Mesenteric fat pad (tissue), 1 donor: ENCODE measurements around the gene SORT1. TPM values are rescaled to one million over a fixed set of nuclear protein-coding genes. Genes with fewer than 3 reads are reported as not detected.
"Not testable (repeated sequence)": the region's sequence is repeated elsewhere in the genome, so short reads cannot be mapped to it uniquely, and the experiment has no call there.

Source experiments
- DNase-seq: peaks from one replicate; pipeline ENCODE4 v3.0.0-alpha.2; 2020; ENCODE audit warnings: low spot score
- long read RNA-seq: library from polyadenylated mRNA; unstranded; transcript quantifications from one replicate; pipeline ENCODE4 v2.0.0, GENCODE V29; 2020
- total RNA-seq: library from RNA; stranded (reverse); fragmentation: NEBNext Ultra II Directional; extraction: Animal tissue kit (Norgen Biotek cat#: 25700); gene quantifications from one replicate; pipeline ENCODE4 v1.2.1, GENCODE V29; 2021
- donor health status: DM: yes; HTN: yes; CAD: no.

Gene SORT1
- 169 TPM for total RNA-seq
- long read RNA-seq, full-length matches to known transcripts, result 1 of 63 reads
- long read RNA-seq, partial matches to known transcripts, result 2 of 63 reads
- long read RNA-seq, other reads (novel, unspliced or antisense), result 60 of 63 reads

DNA sequence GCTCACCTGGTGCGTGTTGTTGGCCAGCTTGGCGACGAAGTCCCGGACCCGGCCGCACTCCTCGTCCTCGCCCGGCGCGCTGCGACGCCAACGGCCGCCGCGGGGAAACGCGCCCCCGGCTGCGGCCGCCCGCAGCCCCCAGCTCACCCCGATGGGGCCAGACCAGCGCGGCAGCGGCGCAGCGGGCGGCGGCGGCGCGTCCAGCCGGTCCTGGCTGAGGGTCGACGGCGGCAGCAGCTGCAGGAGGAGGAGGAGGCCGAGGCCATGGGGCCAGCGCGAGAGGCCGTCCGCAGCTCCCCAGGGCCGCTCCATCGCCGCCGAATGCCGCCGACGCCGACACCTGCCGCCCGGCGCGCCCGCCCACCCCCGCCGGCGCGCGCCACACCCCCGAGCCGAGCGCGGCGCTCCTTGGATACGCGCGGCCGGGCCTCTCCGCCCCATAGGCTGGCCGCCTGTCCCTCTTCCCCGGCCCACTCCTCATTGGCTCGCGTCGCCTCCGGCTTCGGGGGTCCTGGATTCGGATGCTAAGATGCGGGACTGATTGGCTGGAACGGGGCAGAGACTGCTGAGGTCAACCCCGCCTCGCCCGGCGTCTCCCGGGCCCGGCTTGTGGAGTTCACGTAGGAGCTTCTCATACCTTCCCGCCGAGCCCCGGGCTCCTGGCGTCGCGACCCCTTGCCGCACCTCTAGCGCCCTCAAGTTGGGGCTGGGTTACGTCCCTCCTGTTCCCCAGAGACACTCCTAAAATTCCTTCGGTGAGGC lies at the start of gene SORT1:
Gene SORT1, minus strand, starts transcription at position 338 of the 762 bp plus-strand sequence. Its CDS starts 26 bp downstream, at position 312.
- DNase-seq, result peak; percentile 92

DNA sequence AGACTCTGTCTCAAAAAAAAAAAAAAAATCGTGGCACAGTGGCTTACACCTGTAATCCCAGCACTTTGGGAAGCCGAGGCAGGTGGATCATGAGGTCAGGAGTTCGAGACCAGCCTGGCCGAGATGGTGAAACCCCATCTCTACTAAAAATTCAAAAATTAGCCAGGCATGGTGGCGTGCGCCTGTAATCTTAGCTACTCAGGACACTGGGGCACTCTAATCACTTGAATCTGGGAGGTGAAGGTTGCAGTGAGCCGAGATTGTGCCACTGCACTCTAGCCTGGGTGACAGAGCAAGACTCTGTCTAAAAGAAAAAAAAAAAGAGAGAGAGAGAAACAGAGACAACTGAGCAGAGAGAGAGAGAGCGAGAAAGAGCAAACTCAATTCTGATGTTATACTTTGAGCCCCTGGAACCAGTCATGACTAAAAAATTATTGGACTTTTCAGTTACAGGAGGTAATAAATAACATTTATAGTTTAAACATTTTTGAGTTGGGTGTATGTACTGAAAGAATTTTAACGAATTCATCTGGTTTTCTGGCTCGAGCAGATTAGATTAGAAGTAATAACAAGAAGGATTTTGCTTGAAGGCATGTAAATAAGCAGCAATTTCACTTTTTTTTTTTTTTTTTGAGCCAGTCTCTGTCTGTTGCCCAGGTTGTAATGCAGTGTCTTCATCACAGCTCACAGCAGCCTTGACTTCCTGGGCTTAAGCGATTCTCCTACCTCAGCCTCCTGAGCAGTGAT lies 48.4 kb upstream of the SORT1 start:
- not testable (repeated sequence) for DNase-seq

DNA sequence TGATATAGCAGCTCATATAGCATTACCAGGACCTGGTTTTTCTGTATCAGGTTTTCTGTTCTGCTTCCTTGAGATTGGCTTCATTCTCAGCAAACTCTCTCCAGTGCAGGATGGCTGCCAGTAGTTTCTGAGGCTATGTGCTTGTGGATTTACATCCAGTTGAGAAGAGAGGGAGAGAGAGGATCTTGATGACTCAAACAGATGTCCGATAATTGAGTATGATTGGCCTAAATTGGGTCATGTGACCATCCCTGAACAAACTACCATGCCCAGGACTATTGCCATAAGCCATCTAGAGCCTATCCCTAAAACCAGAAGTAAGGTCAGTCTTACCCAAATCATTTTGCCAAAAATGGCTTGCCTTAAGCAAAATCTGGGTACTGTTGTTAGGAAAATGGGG lies 46.6 kb upstream of the SORT1 start:
- DNase-seq, result no peak

DNA sequence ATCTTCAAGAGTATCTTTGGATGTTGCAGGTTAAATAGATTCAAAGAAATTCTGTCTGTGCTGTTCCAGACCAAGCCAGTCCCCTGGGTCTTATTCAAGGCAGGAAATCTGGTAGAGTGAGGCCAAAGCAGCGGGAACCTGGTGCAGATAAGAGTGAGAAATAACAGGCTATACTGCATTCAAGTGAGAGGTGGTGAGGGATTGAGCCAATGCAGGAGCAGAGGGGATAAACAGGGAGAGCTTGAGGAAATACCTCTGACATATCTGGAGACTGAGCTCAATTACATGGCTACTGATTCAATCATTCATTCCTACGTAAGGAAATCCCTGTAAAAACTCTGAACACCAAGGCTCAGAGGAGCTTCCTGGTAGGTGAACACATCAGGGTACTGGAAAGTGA lies 45.8 kb upstream of the SORT1 start:
- DNase-seq, result no peak

DNA sequence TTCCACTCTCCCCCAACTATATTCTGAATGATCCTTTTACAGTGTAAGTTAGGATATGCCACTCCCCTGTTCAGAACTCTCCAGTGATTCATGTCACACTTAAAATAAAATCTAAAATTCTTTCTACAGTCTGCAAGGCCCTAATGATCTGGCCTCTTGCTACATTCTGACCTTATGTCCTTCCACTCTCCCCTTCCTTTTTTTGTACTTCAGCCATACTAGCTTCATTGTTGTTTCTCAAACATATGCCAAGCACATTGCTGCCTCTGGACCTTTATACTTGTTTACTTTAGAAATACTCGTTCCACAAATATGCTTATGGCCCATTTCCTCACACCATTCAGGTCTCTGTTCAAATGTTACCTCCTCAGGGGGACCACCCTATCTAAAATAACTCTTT lies 43.4 kb upstream of the SORT1 start:
- DNase-seq, result no peak

DNA sequence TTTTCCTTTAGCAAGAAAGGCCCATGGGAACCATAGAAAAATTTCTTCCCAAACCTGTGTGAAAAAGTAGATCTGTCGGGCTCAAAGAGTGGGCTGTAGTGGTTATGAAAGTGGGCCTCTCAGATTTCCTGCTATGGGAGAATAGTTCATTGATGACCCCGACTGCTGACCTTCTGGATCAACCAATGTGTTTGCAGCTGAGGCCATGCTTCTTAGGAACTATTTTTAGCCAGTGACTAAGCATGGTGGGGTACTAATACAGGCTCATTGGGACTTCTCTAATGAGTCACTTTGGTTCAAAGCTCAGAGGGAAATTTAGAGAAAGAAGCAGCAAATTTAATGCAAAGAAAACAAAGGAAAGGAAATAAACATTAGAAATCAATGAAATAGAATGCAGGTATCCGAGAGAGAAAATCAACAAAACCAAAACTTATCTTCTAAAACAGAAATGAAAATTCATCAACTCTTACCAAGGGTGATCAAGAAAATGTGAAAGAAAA lies 41.1 kb upstream of the SORT1 start:
- DNase-seq, result no peak

DNA sequence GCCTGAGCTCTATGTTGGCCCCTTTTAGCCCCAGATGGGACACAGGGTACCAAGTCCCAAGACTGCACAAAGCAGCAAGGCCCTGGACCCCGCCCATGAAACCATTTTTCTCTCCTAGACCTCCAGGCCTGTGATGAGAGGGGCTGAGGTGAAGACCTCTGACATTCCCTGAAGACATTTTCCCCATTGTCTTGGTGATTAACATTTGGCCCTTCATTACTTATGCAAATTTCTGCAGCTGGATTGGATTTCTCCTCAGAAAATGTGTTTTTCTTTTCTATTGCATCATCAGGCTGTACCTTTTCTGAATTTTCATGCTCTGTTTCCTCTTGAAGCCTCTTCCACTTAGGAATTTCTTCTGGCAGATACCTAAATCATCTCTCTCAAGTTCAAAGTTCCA lies 36.8 kb upstream of the SORT1 start:
- DNase-seq, result no peak

DNA sequence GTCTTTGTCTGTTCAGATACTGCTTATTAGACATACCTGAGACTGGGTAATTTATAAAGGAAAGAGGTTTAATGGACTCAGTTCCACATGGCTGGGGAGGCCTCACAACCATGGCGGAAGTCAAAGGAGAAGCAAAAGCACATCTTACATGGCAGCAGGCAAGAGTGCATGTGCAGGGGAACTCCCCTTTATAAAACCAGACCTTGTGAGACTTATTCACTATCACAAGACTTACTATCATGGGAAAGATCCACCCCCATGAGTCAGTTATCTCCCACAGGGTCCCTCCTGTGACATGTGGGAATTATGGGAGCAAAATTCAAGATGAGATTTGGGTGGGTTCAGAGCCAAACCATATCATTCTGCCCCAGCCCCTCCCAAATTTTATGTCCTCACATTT lies 35.6 kb upstream of the SORT1 start:
- DNase-seq, result no peak

DNA sequence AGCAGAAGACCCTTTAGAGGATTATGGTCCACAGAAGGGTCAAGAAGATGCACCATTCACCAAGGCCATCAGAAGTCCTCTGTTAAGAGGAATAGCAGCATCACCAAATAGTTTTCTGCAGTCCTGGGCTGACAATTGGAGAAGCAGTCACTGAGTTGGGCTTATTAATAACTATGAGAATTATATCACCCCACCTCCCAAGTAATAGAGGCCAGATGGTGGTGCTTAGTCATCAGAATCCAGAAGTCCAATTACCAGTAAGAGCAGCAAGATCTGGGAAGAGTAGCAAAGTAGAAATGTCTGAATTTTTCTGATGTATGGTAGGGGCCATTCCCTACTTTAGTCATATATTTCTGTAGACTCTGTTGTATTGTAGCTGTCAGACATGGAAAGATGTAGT lies 34.6 kb upstream of the SORT1 start:
- no peak for DNase-seq

DNA sequence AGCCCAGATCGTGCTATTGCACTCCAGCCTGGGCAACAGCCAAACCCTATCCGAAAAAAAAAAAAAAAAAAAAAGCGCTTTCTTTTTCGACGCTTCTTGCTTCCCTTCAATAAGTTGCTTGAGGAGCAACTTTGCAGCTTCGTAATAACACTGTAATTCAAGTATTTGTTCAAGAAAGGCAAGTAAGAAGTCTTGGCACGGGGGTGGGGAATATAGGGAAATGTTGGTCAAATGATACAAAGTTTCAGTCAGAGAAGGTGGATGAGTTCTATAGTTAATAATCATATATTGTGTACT lies 29.4 kb upstream of the SORT1 start:
- DNase-seq, result no peak

DNA sequence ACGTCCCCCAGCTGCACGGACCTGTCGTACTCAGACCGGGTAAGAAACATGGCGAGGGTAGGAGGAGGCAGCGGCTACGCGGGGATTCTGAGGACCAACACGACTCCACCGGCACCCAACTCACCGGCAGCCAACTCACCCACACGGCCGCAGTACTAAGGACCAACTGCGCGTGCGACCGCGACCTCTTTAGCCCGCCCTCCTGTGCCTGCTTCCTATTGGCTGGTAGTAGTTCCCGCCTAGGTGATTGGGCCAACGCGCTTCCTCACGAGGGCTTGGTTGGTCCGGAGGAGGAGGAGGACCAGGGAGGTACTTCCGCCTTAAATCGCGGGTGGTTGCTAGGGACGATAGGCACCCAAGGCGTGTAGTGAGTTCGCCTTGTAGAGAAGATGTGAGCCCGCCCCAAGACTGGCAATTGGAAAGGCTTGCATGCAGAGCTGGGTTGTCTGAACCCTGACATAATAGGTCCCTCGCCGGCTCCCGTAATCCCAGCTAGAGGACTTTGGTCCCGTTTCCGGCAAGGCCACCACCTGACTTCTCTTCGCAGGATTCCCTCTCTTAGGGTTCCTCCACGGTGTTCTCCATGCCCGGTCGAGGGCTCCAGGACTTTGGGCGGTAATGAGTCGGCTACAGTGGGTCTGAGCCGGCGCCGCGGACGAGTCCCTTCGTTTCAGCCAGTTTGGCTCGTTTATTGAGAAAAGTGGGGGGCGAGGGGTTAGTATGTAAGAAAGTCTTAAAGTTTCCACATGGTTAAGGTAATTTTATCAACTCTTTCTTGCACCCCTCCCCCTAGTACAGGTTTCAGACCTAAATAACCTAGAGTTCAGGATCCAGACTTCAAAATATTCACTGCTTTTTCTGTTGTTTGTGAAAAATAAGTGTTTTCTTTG lies 28.8 kb upstream of the SORT1 start, which contains the start of gene PSMA5:
Gene PSMA5, minus strand, starts transcription at position 168 of the 890 bp plus-strand sequence. Its CDS starts 118 bp downstream, at position 50.
- DNase-seq, result peak; percentile 97

DNA sequence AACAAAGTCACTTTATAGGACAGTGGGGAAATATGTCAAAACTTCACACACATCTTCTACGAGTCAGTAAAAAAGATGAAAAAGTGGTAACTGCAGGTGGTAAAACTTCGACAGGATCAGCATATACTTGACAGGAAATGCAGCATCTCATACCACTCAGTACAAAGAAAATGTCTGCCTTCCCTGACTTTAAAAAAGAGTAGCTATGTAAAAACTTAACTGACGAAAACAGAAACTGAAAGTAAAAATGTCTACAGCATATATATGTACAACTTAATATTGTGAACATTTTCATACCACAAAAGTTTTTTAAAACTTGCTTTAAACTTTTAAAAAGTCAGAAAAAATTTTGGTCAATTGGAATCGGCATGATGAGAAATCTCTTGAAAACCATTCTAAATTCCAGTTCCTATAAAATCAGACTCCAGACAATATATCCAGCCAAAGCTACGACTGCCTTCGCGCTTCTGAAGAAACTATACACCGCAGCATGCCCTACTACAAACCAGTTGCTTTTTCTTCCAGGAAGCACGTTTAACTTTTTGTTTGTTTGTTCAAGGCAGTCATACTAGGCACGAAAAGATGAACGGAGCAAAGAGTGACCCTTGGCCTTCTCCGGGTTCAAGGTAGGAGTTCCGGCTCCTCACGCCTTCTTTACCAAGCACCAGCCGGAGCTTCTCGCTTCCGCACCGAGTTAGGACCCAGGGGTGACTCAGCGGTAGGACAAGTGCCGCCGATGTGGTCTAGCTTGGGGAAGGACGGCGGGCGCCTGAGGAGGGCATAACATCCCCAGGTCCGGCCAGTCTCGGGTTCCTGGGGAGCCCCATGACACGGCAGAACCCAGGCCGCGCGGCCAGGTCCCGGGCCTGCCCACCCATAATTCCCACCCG lies 27.9 kb upstream of the SORT1 start:
- no peak for DNase-seq

DNA sequence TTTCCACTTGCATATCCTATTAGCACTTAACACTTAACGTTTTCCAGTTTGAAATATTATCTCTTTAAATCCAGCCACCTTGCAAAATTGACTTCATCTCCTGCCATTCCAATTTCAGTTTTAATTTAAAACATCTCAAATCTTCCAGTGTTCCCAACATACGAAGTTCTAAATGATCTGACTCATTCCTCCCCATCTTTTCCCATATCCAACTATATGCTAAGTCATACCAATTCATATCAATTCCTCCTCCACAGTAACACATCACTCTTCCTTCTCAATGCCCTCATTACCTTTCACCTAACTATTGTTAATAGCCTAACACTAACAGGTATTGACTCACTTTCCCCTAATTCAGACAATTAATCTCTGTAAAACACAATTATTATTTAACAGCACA lies 25.8 kb upstream of the SORT1 start:
- DNase-seq, result no peak

DNA sequence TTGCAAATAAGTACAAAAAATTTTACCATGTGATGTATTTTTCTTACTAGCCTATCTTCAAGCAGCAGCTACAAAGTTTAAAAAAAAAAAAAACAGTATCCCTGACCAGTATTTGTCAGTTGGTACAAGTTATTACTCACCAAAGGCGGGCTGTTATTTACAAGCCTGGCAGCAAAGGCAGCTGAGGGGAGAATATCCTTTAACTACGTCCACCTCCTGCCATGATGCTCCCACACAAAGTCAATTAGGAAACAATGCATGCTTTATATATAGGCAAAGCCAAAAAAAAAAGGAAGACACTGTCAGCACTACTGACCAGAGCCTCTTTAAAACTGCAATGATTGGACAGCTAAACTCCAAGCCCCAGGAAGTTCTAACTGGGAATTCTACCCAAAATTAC lies 14.8 kb upstream of the SORT1 start:
- no peak for DNase-seq

DNA sequence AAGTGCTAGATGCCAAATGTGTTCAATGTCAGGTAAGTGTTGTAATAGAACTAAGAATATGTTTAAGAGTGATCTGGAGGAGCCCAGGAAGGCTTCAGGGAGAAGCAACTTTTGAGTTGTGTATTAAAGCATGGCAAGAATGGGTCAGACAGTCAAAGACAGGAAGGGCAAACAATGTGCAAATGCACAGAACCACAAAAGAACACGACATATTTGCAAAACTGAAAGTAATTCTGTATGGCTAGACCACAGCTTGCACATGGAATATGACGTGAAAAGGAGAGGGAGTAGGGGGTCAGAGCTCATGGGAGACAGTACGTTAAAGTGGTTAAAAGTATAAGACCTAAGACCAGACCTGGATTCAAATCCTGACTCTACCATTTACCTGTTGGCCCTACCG lies 7.1 kb upstream of the SORT1 start:
- DNase-seq, result no peak

DNA sequence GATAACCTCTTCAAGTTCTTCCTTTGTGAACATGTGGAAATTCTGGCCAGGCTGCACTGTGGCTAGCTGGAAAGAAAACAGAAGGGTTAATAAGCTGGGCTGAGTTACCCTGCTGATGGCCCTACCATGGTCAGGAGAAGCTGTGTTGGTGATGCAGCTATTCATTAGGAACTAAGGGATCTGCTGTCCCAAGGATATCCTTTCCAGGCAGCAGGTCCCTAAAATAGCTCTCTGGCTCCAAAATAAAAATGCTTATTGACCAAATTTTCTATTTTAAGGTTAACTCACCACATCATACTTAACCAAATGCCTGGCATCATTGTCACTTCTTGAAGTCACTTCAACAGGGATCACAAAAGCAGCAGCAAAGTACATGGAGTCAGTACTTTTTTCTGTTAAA lies 4.3 kb upstream of the SORT1 start:
- DNase-seq, result no peak

DNA sequence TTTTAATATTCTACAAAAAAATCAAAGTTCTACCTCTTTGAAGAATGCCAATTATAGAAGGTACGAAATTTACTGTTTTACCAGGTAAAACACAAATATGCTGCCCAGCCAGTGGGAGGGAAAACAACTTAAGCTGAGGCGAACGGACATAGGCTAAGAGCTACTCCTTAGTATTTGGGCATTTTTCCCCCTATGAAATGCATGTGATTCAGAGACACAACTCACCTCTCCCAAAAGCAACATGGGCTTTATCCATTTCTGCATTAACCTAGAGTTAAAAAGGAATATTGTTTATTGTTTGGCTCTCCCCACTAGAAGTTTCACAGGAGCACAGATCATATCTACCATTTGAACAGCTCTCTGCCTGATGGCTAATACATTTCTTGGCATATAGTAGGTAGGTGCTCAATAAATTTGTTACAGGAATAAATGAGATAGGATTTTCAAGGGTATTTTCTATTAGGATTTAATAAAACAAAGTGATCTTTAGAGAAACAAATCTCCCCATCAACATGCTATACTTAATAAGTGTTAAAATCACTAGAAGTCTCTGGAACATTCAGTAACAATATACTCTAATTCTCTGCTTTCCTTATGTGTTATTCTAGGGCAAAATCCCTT lies 2.4 kb upstream of the SORT1 start:
- no peak for DNase-seq

DNA sequence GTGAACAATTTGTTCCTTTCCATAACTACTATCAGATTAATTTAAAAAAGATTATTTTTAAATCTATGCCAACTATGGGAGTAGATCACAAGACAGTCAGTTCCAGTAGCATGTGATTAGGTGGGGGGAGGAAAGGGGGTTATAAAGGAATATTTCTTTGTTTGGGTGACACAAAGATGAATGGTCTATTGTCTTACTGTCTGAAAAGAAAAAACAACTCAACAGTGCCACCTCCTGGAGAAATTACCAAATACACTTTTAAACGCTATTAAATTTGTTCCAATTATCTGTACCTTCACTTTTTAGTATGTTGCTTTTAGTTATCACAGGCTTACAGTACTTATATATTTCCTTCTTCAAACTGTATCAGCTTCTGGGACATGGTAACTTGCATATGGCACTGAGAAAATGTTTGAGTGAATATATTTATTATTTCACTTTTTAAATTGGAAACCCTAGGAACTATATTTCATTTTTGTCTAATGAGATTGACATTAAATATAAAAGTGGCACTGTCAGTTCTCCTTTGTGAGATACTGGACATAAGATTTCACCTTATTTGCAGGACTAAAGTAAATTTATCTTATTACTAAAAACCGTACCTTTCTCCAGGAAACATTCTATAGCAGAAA lies 1.7 kb upstream of the SORT1 start:
- no peak for DNase-seq
